ENCODE results near the gene DNAJC17. TPM values are rescaled to one million over a fixed set of nuclear protein-coding genes. Genes with fewer than 3 reads are reported as not detected.

DNAJC17 gene
- total and polyA plus RNA-seq, 2 donors (not counting 1 experiment from before 2014, with no cell fraction given) = 30.5 to 46.1 TPM

DNA sequence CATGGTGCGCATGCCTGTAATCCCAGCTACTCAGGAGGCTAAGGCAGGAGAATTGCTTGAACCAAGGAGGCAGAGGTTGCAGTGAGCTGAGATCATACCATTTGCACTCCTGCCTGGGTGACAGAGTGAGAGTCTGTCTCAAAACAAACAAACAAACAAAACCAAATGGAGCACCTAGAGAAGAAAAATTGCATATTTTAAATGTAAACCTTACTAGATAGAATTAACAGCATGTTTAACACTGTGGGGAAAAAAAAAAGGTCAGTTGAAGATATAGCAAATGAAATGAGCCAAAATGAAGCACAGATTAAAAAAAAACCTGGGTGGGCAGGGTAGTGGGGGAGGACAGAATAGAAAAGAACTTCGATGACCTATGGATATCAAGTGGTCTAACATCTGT, 13.9 kb upstream of the DNAJC17 start:
- ATAC-seq (ENCODE audit: low read depth) (no peak), DNase-seq (no peak)
- H3K27ac ChIP-seq (ENCODE audit: low read length in 2 of 2) = no peak overlapping the region
- no peaks in the 10 kb centered on the region for H3K36me3 ChIP-seq (replicated peaks in 1 of 2; ENCODE audit: control extremely low read depth in 1 of 2, control insufficient read depth in 1 of 2, extremely low read depth in 1 of 2, insufficient read depth in 2 of 2, low read length in 1 of 2)
- no peak for TF ChIP-seq EZH2 (IDR thresholded peaks at IDR 0.05; ENCODE audit: borderline replicate concordance, insufficient read depth, low read depth, low read length, poor library complexity, severe bottlenecking)
- TF ChIP-seq, protein P1, sequence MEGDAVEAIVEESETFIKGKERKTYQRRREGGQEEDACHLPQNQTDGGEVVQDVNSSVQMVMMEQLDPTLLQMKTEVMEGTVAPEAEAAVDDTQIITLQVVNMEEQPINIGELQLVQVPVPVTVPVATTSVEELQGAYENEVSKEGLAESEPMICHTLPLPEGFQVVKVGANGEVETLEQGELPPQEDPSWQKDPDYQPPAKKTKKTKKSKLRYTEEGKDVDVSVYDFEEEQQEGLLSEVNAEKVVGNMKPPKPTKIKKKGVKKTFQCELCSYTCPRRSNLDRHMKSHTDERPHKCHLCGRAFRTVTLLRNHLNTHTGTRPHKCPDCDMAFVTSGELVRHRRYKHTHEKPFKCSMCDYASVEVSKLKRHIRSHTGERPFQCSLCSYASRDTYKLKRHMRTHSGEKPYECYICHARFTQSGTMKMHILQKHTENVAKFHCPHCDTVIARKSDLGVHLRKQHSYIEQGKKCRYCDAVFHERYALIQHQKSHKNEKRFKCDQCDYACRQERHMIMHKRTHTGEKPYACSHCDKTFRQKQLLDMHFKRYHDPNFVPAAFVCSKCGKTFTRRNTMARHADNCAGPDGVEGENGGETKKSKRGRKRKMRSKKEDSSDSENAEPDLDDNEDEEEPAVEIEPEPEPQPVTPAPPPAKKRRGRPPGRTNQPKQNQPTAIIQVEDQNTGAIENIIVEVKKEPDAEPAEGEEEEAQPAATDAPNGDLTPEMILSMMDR (IDR thresholded peaks at IDR 0.05) = no peak
- H2AFZ ChIP-seq (ENCODE audit: insufficient read depth, low read depth, low read length, poor library complexity, severe bottlenecking) = no peak overlapping the region
- H3K4me1 ChIP-seq (ENCODE audit: control insufficient read depth in 2 of 2, insufficient read depth in 2 of 2, low read length in 2 of 2) = no peaks in the 10 kb centered on the region
- Mint-ChIP-seq H3K9me3 (ENCODE audit: insufficient read depth) (no peaks in the 10 kb centered on the region), H3K27me3 (no peaks in the 10 kb centered on the region), H3K27ac (no peak overlapping the region), H3K4me3 (no peak overlapping the region), H3K4me1 (no peaks in the 10 kb centered on the region)
- H3K9ac ChIP-seq (ENCODE audit: low read length) = no peak overlapping the region
- no peaks in the 10 kb centered on the region for H3K27me3 ChIP-seq (replicated peaks in 1 of 4; ENCODE audit: control extremely low read depth in 1 of 4, control insufficient read depth in 3 of 4, insufficient read depth in 4 of 4, low read length in 3 of 4)
- intact Hi-C loops (cut with micrococcal nuclease) = no loop called here
- H3K9me3 ChIP-seq (ENCODE audit: control extremely low read depth in 1 of 3, control insufficient read depth in 2 of 3, insufficient read depth in 1 of 3, low read length in 2 of 3) = no peaks in the 10 kb centered on the region
- WGBS (ENCODE audit: insufficient coverage) = 88% methylated on average over 2 of the region's 2 CpGs
- no peak overlapping the region for H3K4me2 ChIP-seq (replicated peaks; ENCODE audit: low read depth, low read length, poor library complexity, severe bottlenecking)
- no peak overlapping the region for H3K4me3 ChIP-seq (ENCODE audit: control extremely low read depth in 1 of 5, extremely low read depth in 1 of 5, insufficient read depth in 1 of 5, low read depth in 2 of 5, low read length in 4 of 5)
- no peaks in the 10 kb centered on the region for H4K20me1 ChIP-seq (ENCODE audit: control insufficient read depth, insufficient read depth, low read length, poor library complexity, severe bottlenecking)
- ChIA-PET CTCF (no interaction called here), POLR2A (no interaction called here)
- no peaks in the 10 kb centered on the region for H3K79me2 ChIP-seq (ENCODE audit: control insufficient read depth, insufficient read depth, low read length)

DNA sequence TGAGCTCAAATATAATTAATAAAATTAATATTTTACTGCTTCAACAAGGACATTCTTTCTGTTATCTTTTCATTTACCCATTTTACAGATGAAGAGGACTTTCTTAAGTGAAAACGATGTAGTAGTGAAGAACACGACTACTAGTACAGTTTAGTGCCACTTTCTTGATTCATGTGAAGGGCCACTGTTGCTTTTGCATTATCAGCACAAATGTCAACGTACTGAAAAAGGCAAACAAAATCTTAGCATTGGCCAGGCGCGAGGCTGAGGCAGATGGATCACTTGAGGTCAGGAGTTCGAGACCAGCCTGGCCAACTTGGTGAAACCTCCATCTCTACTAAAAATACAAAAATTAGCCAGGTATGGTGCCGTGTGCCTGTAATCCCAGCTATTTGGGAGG, 11.8 kb upstream of the DNAJC17 start:
- no peak for ATAC-seq (ENCODE audit: low read depth)
- no peak overlapping the region for H3K4me2 ChIP-seq (replicated peaks; ENCODE audit: low read depth, low read length, poor library complexity, severe bottlenecking)
- Mint-ChIP-seq H3K4me1 (no peaks in the 10 kb centered on the region), H3K9me3 (ENCODE audit: insufficient read depth) (no peaks in the 10 kb centered on the region), H3K27ac (no peak overlapping the region), H3K27me3 (no peaks in the 10 kb centered on the region), H3K4me3 (no peak overlapping the region)
- H2AFZ ChIP-seq (ENCODE audit: insufficient read depth, low read depth, low read length, poor library complexity, severe bottlenecking) = no peak overlapping the region
- H3K9ac ChIP-seq (ENCODE audit: low read length) = no peak overlapping the region
- ChIA-PET CTCF (interaction anchor here (1.0 kb wide), 1 partner anchor 75 kb away, joined by 3 read pairs; the partner anchor contains the start of gene VPS18), POLR2A (no interaction called here)
- no peaks in the 10 kb centered on the region for H3K79me2 ChIP-seq (ENCODE audit: control insufficient read depth, insufficient read depth, low read length)
- no peaks in the 10 kb centered on the region for H3K27me3 ChIP-seq (replicated peaks in 1 of 4; ENCODE audit: control extremely low read depth in 1 of 4, control insufficient read depth in 3 of 4, insufficient read depth in 4 of 4, low read length in 3 of 4)
- peaks cover 0 to 16% of the 10 kb centered on the region in 2 experiments for H3K36me3 ChIP-seq (replicated peaks in 1 of 2; ENCODE audit: control extremely low read depth in 1 of 2, control insufficient read depth in 1 of 2, extremely low read depth in 1 of 2, insufficient read depth in 2 of 2, low read length in 1 of 2)
- 100% methylated on average over 3 of the region's 7 CpGs for WGBS (ENCODE audit: insufficient coverage)
- H3K4me3 ChIP-seq (ENCODE audit: control extremely low read depth in 1 of 5, extremely low read depth in 1 of 5, insufficient read depth in 1 of 5, low read depth in 2 of 5, low read length in 4 of 5) = no peak overlapping the region
- H3K27ac ChIP-seq (ENCODE audit: low read length in 2 of 2) = no peak overlapping the region
- DNase-seq = no peak
- TF ChIP-seq EZH2 (IDR thresholded peaks at IDR 0.05; ENCODE audit: borderline replicate concordance, insufficient read depth, low read depth, low read length, poor library complexity, severe bottlenecking) = no peak
- TF ChIP-seq, protein P1 (IDR thresholded peaks at IDR 0.05) = no peak
- H4K20me1 ChIP-seq (ENCODE audit: control insufficient read depth, insufficient read depth, low read length, poor library complexity, severe bottlenecking) = no peaks in the 10 kb centered on the region
- H3K4me1 ChIP-seq (ENCODE audit: control insufficient read depth in 2 of 2, insufficient read depth in 2 of 2, low read length in 2 of 2) = no peaks in the 10 kb centered on the region
- H3K9me3 ChIP-seq (ENCODE audit: control extremely low read depth in 1 of 3, control insufficient read depth in 2 of 3, insufficient read depth in 1 of 3, low read length in 2 of 3) = no peaks in the 10 kb centered on the region
- intact Hi-C loops (cut with micrococcal nuclease) = no loop called here
